SK-N-SH treated with all-trans-retinoic acid at 6 μM for 48 hours (cell line): ENCODE results near the gene CHST15.

Experiments used
- ATAC-seq: fragments of 200-7000 bp; cut with Tn5 transposase; 3 replicates; pipeline ENCODE4 v1.9.1; 2020; ENCODE audit warnings: mild to moderate bottlenecking, moderate library complexity
- ARNTL ChIP-seq: fragments of 450-650 bp; formaldehyde crosslinking; IDR thresholded peaks from 2 replicates; pipeline ENCODE4 v1.5.0; 2020; ENCODE audit warnings: low read depth, mild to moderate bottlenecking, moderate library complexity, borderline replicate concordance
- BACH2 ChIP-seq: fragments of 250-450 bp; sonication (Bioruptor Pico); IDR thresholded peaks from 2 replicates; pipeline ENCODE4 v1.9.0; 2021; ENCODE audit warnings: mild to moderate bottlenecking, borderline replicate concordance
- ESRRG ChIP-seq: fragments of 250-450 bp; sonication (Bioruptor Pico); IDR thresholded peaks from 2 replicates; pipeline ENCODE4 v1.6.1; 2021; ENCODE audit warnings: mild to moderate bottlenecking
- GLIS3 ChIP-seq: fragments of 250-450 bp; sonication (Bioruptor Pico); IDR thresholded peaks from 2 replicates; pipeline ENCODE4 v1.5.0; 2020; ENCODE audit warnings: mild to moderate bottlenecking, moderate library complexity
- ISL1 ChIP-seq: fragments of 250-450 bp; sonication (Bioruptor Pico); IDR thresholded peaks from 2 replicates; pipeline ENCODE4 v2.1.2; 2022; ENCODE audit warnings: mild to moderate bottlenecking, moderate library complexity
- OSR1 ChIP-seq: fragments of 250-450 bp; sonication (Bioruptor Pico); IDR thresholded peaks from 2 replicates; pipeline ENCODE4 v1.8.0; 2022; ENCODE audit warnings: moderate library complexity, mild to moderate bottlenecking, inconsistent platforms
- PPARA ChIP-seq: fragments of 250-450 bp; sonication (Bioruptor Pico); IDR thresholded peaks from 2 replicates; pipeline ENCODE4 v1.5.0; 2020; ENCODE audit warnings: mild to moderate bottlenecking, borderline replicate concordance
- SNAI2 ChIP-seq: fragments of 250-450 bp; sonication (Bioruptor Pico); IDR thresholded peaks from 2 replicates; pipeline ENCODE4 v1.5.0; 2020; ENCODE audit warnings: mild to moderate bottlenecking, moderate library complexity
- TCF4 ChIP-seq: fragments of 250-450 bp; sonication (Bioruptor Pico); IDR thresholded peaks from 2 replicates; pipeline ENCODE4 v1.8.0; 2021; ENCODE audit warnings: mild to moderate bottlenecking, moderate library complexity, borderline replicate concordance
- TOX ChIP-seq: fragments of 250-450 bp; sonication (Bioruptor Pico); IDR thresholded peaks from 2 replicates; pipeline ENCODE4 v1.8.0; 2021; ENCODE audit warnings: mild to moderate bottlenecking, moderate library complexity, borderline replicate concordance
- ZC3H10 ChIP-seq: fragments of 250-450 bp; sonication (Bioruptor Pico); IDR thresholded peaks from 2 replicates; pipeline ENCODE4 v1.5.1; 2021; ENCODE audit warnings: mild to moderate bottlenecking, moderate library complexity
- ZFP3 ChIP-seq: fragments of 250-450 bp; sonication (Bioruptor Pico); IDR thresholded peaks from 2 replicates; pipeline ENCODE4 v1.5.0; 2020; ENCODE audit warnings: mild to moderate bottlenecking, moderate library complexity
- ZFP30 ChIP-seq: fragments of 450-650 bp; formaldehyde crosslinking; IDR thresholded peaks from 2 replicates; pipeline ENCODE4 v1.5.0; 2022; ENCODE audit warnings: mild to moderate bottlenecking, moderate library complexity
- ZNF565 ChIP-seq: fragments of 450-650 bp; formaldehyde crosslinking; conservative IDR thresholded peaks from 2 replicates; pipeline ENCODE4 v1.5.0; 2020; ENCODE audit warnings: low read depth, mild to moderate bottlenecking, moderate library complexity
- ZNF70 ChIP-seq: fragments of 450-650 bp; formaldehyde crosslinking; IDR thresholded peaks from 2 replicates; pipeline ENCODE4 v1.5.0; 2020; ENCODE audit warnings: mild to moderate bottlenecking, moderate library complexity
- TF ChIP-seq, protein P1 (sequence below): fragments of 250-450 bp; sonication (Bioruptor Pico); IDR thresholded peaks from 2 replicates; pipeline ENCODE4 v1.8.0; 2021; ENCODE audit warnings: low read depth, mild to moderate bottlenecking, moderate library complexity, borderline replicate concordance
- TF ChIP-seq, protein P2 (sequence below): fragments of 250-450 bp; sonication (Bioruptor Pico); IDR thresholded peaks from 2 replicates; pipeline ENCODE4 v1.5.0; 2020; ENCODE audit warnings: mild to moderate bottlenecking, moderate library complexity
- TF ChIP-seq, protein P3 (sequence below): fragments of 250-450 bp; sonication (Bioruptor Pico); IDR thresholded peaks from 2 replicates; pipeline ENCODE4 v1.5.1; 2020; ENCODE audit warnings: low read depth, mild to moderate bottlenecking, moderate library complexity
- TF ChIP-seq, protein P4 (sequence below): fragments of 250-450 bp; sonication (Bioruptor Pico); IDR thresholded peaks from 2 replicates; pipeline ENCODE4 v1.5.1; 2021; ENCODE audit warnings: mild to moderate bottlenecking, moderate library complexity

The CHST15 gene

DNA sequence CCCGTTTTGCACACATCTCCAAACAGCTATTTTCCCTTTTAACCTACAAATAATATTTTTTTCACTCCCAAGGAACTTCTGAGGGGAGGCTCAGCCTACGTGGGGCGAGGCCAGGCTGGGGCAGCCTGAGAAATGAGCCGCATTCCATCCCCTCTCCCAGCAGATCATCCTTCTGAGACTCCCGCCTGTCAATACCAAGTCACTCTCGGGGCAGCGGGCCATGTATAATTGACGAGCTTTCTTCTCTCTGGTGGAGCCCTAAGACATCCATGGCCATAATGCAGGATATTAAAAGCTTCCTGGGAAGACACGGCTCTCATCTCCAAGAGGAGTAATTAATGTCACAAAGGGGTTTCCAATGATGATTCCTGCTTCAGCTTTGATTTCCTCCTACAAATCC lies 37.8 kb upstream of the CHST15 start:
- no peak for ATAC-seq
- TF ChIP-seq ZFP30 (CRISPR knock-in tag) (no peak), ZNF565 (CRISPR knock-in tag) (no peak), TCF4 (CRISPR knock-in tag) (no peak), ZFP3 (CRISPR knock-in tag) (no peak), ESRRG (no peak), ZC3H10 (CRISPR knock-in tag) (no peak), PPARA (no peak), GLIS3 (CRISPR knock-in tag) (no peak), SNAI2 (CRISPR knock-in tag) (no peak), ZNF70 (CRISPR knock-in tag) (no peak), ARNTL (no peak), OSR1 (CRISPR knock-in tag) (no peak)
- TF ChIP-seq, protein P1, sequence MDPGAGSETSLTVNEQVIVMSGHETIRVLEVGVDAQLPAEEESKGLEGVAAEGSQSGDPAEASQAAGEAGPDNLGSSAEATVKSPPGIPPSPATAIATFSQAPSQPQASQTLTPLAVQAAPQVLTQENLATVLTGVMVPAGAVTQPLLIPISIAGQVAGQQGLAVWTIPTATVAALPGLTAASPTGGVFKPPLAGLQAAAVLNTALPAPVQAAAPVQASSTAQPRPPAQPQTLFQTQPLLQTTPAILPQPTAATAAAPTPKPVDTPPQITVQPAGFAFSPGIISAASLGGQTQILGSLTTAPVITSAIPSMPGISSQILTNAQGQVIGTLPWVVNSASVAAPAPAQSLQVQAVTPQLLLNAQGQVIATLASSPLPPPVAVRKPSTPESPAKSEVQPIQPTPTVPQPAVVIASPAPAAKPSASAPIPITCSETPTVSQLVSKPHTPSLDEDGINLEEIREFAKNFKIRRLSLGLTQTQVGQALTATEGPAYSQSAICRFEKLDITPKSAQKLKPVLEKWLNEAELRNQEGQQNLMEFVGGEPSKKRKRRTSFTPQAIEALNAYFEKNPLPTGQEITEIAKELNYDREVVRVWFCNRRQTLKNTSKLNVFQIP (CRISPR knock-in tag), result no peak
- TF ChIP-seq, protein P2, sequence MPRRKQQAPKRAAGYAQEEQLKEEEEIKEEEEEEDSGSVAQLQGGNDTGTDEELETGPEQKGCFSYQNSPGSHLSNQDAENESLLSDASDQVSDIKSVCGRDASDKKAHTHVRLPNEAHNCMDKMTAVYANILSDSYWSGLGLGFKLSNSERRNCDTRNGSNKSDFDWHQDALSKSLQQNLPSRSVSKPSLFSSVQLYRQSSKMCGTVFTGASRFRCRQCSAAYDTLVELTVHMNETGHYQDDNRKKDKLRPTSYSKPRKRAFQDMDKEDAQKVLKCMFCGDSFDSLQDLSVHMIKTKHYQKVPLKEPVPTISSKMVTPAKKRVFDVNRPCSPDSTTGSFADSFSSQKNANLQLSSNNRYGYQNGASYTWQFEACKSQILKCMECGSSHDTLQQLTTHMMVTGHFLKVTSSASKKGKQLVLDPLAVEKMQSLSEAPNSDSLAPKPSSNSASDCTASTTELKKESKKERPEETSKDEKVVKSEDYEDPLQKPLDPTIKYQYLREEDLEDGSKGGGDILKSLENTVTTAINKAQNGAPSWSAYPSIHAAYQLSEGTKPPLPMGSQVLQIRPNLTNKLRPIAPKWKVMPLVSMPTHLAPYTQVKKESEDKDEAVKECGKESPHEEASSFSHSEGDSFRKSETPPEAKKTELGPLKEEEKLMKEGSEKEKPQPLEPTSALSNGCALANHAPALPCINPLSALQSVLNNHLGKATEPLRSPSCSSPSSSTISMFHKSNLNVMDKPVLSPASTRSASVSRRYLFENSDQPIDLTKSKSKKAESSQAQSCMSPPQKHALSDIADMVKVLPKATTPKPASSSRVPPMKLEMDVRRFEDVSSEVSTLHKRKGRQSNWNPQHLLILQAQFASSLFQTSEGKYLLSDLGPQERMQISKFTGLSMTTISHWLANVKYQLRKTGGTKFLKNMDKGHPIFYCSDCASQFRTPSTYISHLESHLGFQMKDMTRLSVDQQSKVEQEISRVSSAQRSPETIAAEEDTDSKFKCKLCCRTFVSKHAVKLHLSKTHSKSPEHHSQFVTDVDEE (CRISPR knock-in tag), result no peak
- TF ChIP-seq, protein P3, sequence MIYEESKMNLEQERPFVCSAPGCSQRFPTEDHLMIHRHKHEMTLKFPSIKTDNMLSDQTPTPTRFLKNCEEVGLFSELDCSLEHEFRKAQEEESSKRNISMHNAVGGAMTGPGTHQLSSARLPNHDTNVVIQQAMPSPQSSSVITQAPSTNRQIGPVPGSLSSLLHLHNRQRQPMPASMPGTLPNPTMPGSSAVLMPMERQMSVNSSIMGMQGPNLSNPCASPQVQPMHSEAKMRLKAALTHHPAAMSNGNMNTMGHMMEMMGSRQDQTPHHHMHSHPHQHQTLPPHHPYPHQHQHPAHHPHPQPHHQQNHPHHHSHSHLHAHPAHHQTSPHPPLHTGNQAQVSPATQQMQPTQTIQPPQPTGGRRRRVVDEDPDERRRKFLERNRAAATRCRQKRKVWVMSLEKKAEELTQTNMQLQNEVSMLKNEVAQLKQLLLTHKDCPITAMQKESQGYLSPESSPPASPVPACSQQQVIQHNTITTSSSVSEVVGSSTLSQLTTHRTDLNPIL (CRISPR knock-in tag), result no peak
- TF ChIP-seq, protein P4, sequence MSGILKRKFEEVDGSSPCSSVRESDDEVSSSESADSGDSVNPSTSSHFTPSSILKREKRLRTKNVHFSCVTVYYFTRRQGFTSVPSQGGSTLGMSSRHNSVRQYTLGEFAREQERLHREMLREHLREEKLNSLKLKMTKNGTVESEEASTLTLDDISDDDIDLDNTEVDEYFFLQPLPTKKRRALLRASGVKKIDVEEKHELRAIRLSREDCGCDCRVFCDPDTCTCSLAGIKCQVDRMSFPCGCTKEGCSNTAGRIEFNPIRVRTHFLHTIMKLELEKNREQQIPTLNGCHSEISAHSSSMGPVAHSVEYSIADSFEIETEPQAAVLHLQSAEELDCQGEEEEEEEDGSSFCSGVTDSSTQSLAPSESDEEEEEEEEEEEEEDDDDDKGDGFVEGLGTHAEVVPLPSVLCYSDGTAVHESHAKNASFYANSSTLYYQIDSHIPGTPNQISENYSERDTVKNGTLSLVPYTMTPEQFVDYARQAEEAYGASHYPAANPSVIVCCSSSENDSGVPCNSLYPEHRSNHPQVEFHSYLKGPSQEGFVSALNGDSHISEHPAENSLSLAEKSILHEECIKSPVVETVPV, result no peak

DNA sequence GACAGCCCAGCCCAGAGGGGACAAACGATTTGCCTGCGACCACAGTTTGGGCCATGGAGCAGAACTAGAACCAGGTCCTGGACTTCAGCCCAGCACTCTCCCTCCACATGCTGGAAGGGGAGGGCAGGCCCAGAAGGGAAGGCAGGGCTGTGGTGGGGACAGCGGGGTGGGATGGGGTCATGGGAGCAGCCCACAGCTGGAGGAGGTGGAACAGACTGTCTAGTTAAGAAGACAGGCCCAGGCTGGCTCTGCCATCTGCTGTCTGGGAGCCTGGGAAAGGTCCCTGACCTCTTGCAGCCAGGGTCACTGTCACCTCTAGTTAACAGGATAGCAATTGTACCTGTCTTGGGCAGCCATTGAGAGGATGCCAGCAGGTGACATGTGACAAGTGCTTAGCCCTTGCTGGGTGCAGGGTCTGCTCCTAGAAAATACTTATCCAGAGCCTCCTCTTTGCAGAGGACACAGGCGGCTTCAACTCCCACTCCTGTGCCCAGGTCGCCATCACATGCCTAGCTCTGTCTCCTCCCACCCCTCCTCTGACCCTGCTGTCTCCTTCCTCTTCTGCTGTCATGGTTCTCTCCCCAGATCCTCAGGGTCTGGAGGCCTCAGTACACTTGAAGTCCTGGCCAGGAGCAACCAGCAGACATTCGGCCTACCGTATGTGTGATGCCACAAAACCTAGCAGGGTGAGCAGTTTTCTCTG lies 37.0 kb upstream of the CHST15 start:
- ATAC-seq, result no peak
- TF ChIP-seq ISL1 (no peak), TOX (no peak), ZNF70 (CRISPR knock-in tag) (no peak), ZC3H10 (CRISPR knock-in tag) (no peak), OSR1 (CRISPR knock-in tag) (no peak), TCF4 (CRISPR knock-in tag) (no peak), BACH2 (CRISPR knock-in tag) (no peak), ARNTL (no peak), ZNF565 (CRISPR knock-in tag) (no peak)
- TF ChIP-seq, protein P1 (CRISPR knock-in tag), result no peak
- TF ChIP-seq, protein P3 (CRISPR knock-in tag), result no peak
- TF ChIP-seq, protein P4, result no peak
